AG04449 (cell line): ENCODE measurements around the gene WIPF3.

Source experiments
- CTCF ChIA-PET: fragments of 350-600 bp; formaldehyde crosslinking; extraction: SDS; loops from one replicate; lab custom pipeline; 2021; ENCODE audit warnings: antibody characterized with exemption; lab: Yijun Ruan, JAX
- POLR2A ChIA-PET: fragments of 400-600, 350-600 bp; formaldehyde crosslinking; extraction: SDS; loops from one replicate; lab custom pipeline; 2020; ENCODE audit warnings: antibody characterized with exemption, inconsistent platforms; lab: Yijun Ruan, JAX
- DNase-seq: peaks from one replicate; pipeline ENCODE4 v3.0.0-alpha.2; 2010; ENCODE audit warnings: low read depth, low spot score
- H3K4me3 ChIP-seq: 2 replicates; pipeline ENCODE4 v1.5.1; 2011; ENCODE audit warnings: low read depth, mild to moderate bottlenecking, control low read depth, low read length
- TF ChIP-seq, protein P1 (sequence below): IDR thresholded peaks from one replicate; pipeline ENCODE4 v1.5.1; 2011; ENCODE audit warnings: mild to moderate bottlenecking, moderate library complexity, low read length, control low read depth, inconsistent platforms; ENCODE audit not compliant: insufficient read depth; ENCODE audit errors: missing control alignments

WIPF3 gene

GRCh38 chr7:29929018-29929807 is 122.9 kb downstream of the WIPF3 start:
- no peak for DNase-seq
- POLR2A ChIA-PET, result no interaction called here
- no peak overlapping the region for H3K4me3 ChIP-seq
- TF ChIP-seq, protein P1, sequence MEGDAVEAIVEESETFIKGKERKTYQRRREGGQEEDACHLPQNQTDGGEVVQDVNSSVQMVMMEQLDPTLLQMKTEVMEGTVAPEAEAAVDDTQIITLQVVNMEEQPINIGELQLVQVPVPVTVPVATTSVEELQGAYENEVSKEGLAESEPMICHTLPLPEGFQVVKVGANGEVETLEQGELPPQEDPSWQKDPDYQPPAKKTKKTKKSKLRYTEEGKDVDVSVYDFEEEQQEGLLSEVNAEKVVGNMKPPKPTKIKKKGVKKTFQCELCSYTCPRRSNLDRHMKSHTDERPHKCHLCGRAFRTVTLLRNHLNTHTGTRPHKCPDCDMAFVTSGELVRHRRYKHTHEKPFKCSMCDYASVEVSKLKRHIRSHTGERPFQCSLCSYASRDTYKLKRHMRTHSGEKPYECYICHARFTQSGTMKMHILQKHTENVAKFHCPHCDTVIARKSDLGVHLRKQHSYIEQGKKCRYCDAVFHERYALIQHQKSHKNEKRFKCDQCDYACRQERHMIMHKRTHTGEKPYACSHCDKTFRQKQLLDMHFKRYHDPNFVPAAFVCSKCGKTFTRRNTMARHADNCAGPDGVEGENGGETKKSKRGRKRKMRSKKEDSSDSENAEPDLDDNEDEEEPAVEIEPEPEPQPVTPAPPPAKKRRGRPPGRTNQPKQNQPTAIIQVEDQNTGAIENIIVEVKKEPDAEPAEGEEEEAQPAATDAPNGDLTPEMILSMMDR, result no peak
- CTCF ChIA-PET, result interaction anchor here (0.8 to 9.5 kb wide), 5 partner anchors 9 to 181 kb away, joined by 3 to 111 read pairs (median 4); no protein-coding TSS in a partner anchor

DNA sequence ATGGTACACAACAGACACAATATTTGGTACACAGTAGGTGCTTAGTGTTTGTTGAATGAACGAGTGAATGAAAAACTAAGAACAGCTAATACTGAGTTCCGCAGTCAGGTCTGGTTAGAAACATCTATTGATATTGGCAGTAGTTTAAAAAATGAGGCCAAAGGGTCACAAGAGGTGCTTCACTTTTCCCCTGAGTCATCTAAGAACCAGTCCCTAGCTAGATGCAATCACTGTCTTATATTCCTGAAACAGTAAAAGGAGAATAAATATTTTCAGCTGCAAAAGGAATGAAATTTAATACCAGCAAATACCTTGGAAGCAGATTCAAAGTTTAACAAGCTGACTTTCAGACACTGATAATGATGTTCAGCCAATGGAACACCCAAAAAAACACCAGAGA is 128.8 kb downstream of the WIPF3 start:
- no peak for DNase-seq
- ChIA-PET POLR2A (no interaction called here), CTCF (interaction anchor here (1.0 to 9.5 kb wide), 4 partner anchors 8 to 138 kb away, joined by 3 to 111 read pairs (median 4); no protein-coding TSS in a partner anchor)
- H3K4me3 ChIP-seq, result no peak overlapping the region
- TF ChIP-seq, protein P1, result no peak

- TF ChIP-seq, protein P1, result no peak
- CTCF ChIA-PET, result interaction anchor here (1.1 kb wide), 1 partner anchor 11 kb away, joined by 3 read pairs; no protein-coding TSS in a partner anchor
Observed at GRCh38 chr7:29937132-29937531, 130.8 kb downstream of the WIPF3 start.

GRCh38 chr7:29940199-29940598 is 133.9 kb downstream of the WIPF3 start:
- TF ChIP-seq, protein P1, result no peak
- ChIA-PET CTCF (interaction anchor here (0.8 to 2.8 kb wide), 4 partner anchors 16 to 125 kb away, joined by 3 to 14 read pairs (median 5); no protein-coding TSS in a partner anchor), POLR2A (no interaction called here)
- H3K4me3 ChIP-seq, result no peak overlapping the region
- DNase-seq, result no peak

More at GRCh38 chr7:29937132-29937531, 130.8 kb downstream of the WIPF3 start:
- POLR2A ChIA-PET, result no interaction called here
- H3K4me3 ChIP-seq, result no peak overlapping the region
- DNase-seq, result no peak

DNA sequence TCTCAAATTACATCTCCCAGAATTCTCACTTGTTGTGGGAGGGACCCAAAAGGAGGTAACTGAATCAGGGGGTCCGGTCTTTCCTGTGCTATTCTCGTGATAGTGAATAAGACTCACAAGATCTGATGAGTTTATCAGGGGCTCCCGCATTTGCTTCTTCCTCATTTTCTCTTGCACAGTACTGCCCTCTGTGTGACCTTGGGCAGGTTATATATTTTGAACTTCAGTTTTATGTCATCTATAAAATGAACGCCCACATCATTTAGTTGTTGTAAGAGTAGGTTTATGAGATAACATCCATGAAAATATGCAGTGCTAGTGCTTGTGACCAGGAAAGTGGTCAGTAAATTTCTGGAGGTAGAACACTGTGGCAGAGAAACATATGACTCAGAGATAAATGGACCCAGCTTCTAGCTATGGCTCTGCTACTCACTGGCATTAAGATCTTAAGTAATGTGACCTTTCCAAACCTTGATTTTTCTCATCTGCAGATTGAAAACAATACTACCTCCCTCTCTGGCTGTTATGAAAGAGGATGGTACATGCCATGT is 139.0 kb downstream of the WIPF3 start:
- no peak for DNase-seq
- ChIA-PET POLR2A (no interaction called here), CTCF (interaction anchor here (0.9 to 4.1 kb wide), 5 partner anchors 11 to 117 kb away, joined by 3 to 25 read pairs (median 5); no protein-coding TSS in a partner anchor)
- H3K4me3 ChIP-seq, result no peak overlapping the region
- TF ChIP-seq, protein P1, result no peak
